GM18868 (cell line): Measurements from ENCODE around the gene KCTD15.
A peak's percentile ranks its signal among the peaks of the same experiment; 100 is the strongest.

Experiments used
- ATAC-seq: cut with Tn5 transposase; IDR thresholded peaks from one replicate; pipeline ENCODE4 v1.9.1; 2021; ENCODE audit warnings: mild to moderate bottlenecking, moderate library complexity; ENCODE audit not compliant: unreplicated experiment

KCTD15 gene

DNA sequence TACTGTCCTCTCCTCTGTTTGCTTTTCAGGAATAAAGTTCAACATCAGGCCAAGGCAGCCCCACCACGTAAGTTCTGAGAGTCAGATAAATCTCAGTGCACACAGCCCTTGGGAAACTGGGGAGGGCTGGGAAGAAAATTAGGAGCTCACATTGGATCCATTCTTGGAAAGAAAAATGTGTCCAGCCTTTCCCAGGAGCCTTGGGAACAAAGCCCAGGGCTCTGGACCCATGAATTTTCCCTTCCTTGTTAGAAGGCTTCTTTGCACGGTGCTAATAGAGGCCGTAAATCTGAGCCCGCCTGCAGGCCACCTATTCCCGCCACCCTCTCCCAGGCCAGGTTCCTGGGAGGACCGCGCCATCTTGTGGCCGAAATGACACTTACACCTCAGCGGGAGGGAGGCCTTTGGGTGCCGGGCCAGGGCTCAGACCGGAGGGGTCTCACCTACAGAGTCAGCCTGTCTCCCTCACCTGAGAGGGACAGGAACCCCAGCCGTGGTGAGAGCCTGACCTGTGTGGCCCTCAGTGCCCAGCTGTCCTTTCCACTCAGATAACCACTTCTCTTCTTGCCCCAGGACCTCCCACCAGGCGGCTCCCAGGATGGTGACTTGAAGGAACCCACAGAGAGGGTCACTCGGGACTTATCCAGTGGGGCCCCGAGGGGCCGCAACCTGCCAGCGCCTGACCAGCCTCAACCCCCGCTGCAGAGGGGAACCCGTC is 25.1 kb upstream of the KCTD15 start:
- ATAC-seq = peak; percentile 52

- ATAC-seq = no peak
Observed at GRCh38 chr19:33772102-33772857, 24.4 kb upstream of the KCTD15 start.

GRCh38 chr19:33772858-33773180 is 23.9 kb upstream of the KCTD15 start:
- ATAC-seq = no peak

- no peak for ATAC-seq
Observed at GRCh38 chr19:33773704-33774624, 22.7 kb upstream of the KCTD15 start.

GRCh38 chr19:33774751-33775150 is 21.9 kb upstream of the KCTD15 start:
- ATAC-seq = no peak

DNA sequence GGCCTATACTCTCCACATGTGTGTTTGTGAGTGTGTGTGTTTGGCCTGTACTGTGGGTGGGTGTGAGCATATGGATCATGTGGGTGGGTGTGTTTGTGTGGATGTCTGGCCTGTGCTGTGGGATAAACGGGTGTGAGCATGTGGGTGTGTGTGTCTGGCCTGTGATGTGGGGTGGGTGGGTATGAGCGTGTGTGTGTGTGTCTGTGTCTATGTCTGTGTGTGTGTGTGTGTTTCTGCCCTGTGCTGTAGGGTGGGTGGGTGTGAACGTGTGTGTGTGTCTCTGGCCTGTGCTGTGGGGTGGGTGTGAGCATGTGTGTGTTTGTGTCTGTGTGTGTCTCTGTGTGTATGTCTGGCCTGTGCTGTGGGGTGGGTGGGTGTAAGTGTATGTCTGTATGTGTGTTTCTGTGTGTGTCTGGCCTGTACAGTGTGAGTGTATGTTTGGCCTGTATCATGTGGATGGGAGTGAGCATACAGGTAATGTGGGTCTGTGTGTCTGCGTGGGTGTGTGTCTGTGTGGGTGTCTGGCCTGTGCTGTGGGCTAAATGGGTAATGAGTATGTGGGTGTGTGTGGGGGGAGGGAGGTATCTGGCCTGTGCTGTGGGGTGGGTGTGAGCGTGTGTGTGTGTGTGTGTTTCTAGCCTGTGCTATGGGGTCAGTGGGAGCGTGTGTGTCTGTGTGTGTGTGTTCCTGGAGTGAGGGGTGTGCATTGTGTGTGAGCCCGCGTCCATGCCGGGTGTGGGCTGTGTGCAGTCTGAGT is 20.8 kb upstream of the KCTD15 start:
- no peak for ATAC-seq

GRCh38 chr19:33777351-33777750 is 19.3 kb upstream of the KCTD15 start:
- no peak for ATAC-seq

DNA sequence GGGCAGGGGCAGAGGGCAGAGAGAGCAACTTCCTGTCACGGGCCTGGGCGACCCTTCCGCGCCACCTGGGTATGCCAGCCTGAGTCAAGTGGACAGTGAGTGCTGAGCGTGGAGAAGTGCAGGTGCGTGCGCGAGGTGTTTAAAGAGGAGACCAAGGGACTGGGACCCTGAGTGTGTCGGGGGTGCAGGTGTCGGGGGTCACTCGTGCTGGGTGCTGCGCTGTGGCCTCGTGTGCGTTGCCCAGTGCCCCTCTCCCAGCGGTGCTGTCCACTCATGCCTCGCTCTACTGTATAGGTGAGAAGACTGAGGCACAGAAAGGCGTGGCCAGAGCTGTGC is 18.9 kb upstream of the KCTD15 start:
- ATAC-seq = no peak

- ATAC-seq = peak; percentile 86
Observed at GRCh38 chr19:33778089-33778791, 18.4 kb upstream of the KCTD15 start.

DNA sequence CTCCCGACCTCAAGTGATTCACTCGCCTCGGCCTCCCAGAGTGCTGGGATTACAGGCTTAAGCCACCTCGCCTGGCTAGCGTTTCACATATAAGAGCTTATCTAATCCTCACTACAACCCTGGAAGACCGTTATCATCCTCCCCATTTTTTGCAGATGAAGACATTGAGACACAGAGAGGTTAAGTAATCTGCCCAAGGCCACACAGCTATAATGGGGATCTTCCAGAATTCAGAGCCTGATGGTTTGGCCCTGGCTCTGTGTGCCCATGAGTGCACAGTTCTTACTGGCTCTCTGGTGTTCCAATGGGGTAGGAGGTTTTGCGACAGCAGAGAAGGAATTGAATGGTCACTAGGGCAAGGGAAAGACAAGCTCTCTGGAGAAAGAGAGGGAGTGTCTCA is 16.8 kb upstream of the KCTD15 start:
- no peak for ATAC-seq

DNA sequence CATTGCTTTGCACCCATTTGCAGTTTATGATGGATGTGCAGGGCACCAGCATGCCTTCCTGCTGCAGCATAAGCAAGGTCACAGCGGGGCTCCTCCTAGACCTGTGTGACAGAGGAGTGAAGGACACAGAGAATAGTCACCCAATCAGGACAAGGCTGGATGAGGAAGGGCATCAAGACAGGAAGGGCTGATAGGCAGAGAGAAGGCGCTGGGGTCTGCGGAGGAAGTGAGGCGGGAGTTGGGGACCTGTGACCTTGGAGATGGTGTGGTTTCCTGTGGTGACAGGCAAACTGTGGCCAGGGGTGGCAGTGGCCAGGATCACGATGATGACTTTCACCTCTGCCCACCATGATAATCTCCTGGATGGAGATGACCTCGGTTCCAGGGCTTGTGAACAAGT is 16.4 kb upstream of the KCTD15 start:
- ATAC-seq = no peak

GRCh38 chr19:33780746-33781145 is 15.9 kb upstream of the KCTD15 start:
- no peak for ATAC-seq

DNA sequence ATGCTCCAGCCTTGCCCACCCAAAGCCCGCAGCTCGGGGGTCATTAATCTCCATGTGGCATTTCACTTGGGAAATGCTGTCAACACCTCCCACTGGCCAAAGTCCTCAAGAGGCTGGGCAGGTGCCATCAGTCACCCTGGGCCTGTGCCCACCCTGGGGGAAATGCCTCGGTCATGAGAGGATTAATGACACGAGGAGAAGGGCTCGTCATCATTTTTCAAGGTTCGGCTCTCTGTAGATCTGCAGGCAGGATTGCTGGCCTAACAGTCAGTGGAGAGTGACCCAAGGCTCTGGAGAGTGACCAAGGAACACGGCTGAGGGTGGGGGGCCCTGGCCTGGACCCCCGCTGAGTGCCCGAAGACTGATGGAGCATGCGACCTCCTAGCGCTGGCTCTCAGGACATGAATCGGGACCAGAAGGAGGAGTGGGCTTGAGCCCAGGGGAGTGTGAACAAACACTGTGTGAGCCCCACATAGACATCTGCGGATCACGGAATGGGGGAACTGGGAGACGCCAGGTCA is 15.2 kb upstream of the KCTD15 start:
- no peak for ATAC-seq

- ATAC-seq = no peak
Observed at GRCh38 chr19:33781996-33782395, 14.7 kb upstream of the KCTD15 start.

- no peak for ATAC-seq
Observed at GRCh38 chr19:33784432-33784831, 12.2 kb upstream of the KCTD15 start.

DNA sequence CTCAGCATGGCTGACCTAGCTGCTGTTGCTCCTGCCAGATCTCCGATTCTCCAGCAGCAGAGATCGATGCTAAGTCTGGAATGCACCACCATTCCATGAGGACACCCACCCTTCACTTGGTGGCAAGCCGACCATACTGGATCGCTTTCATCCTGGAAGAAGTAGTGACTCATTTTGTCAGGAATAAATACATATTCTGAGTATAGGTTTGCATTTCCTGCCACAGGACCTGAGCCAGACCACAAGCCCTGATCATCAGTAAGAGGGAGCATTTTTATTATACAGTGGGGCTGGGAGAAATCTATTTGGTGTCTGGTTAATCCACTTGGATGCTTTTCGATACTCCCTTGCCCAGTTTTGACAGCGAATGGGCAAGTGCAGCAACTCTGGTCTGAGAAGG is 10.9 kb upstream of the KCTD15 start:
- ATAC-seq = no peak

DNA sequence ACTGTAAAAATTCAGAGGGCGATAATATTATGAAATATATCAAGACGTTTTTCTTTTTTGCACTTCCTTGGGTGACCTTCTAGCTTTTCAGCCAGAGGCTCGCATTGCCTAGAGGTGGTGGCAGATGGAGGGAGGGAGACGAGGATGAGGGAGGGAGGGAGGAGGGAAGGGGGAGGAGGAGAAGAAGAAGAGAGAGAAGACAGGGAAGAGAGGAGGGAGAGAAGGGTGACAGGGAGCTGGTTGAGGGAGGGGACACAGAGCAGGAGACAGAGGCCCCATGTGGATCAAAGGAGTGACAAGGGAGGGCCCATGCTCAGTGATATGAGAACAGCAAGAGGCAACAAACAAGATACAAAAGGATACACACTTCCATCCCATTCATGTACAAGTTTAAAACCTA is 8.0 kb upstream of the KCTD15 start:
- ATAC-seq = no peak

DNA sequence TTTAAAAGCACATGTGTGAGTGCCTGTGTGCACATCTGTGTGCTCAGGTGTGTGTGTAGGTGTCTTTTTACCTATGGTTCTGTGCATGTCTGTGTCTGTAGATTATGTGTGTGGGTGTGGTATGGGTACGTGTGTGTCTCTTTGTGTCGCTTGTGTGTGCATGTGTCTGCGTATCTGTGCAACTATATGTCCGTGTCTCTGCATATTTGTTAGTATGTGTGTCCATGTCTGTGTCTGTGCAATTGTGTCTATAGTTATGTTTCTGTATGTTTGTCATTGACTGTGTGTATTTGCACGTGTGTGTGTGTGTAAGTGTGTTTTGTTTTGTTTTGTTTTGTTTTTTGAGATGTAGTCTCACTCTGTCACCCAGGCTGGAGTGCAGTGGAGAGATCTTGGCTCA is 7.3 kb upstream of the KCTD15 start:
- no peak for ATAC-seq

DNA sequence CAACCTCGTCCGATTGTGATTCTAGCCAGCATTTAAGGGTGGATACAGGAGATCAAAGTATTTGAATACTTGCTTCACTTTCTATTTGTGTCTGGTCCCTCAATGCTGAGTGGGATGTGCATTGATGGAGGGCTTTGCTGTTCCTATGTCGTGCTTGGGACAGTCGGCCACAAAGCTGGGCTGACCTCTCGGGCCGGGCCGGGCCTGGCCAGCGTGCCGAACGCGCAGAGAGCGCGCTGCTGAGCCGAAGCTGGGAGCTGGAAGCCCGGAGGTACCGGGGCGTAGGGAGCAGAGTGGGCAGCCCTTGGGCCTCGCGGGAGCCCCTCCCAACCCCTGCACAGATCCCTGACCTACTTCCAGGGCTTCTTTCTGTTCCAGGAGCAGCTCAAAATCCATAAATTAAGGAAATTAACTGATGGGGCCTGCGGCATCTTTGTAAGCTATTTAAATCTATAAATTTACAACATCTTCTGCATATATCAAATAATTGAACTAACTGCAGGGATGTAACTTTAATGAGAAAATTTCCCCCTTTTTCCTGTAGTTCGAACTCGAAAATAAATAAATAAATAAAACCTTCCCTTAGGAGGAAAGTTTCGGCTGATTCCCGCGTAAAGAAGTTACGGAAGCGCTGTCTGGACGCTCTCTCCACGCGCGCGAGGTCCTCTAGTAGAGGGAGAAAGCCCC is 1.8 kb upstream of the KCTD15 start:
- ATAC-seq = no peak
